Natural killer cell (primary cell): ENCODE results near the gene EFCAB10. TPM values are rescaled to one million over a fixed set of nuclear protein-coding genes. Genes with fewer than 3 reads are reported as not detected.
"Not testable (repeated sequence)": the region's sequence is repeated elsewhere in the genome, so short reads cannot be mapped to it uniquely, and the experiment has no call there.

Source experiments
- ATAC-seq, 3 donors: fragments of 150-1000 bp in 2 of 3; fragments of 200-7000 bp in 1 of 3; cut with Tn5 transposase; 1 replicate in 1 of 3; 2 replicates in 2 of 3; pipeline ENCODE4 v1.10.0; 2021; ENCODE audit warnings: mild to moderate bottlenecking in 2 of 3, moderate library complexity in 2 of 3
- DNase-seq, 2 donors: peaks; one replicate each; pipeline versions ENCODE4 v3.0.0 to v3.0.0-alpha.2; 2013 to 2021; ENCODE audit warnings: mixed read lengths in 1 of 2
- H3K27ac ChIP-seq: one replicate; pipeline ENCODE4 v1.5.1; 2013; ENCODE audit warnings: mild to moderate bottlenecking, low read length
- H3K27me3 ChIP-seq: one replicate; pipeline ENCODE4 v1.6.1; 2013; ENCODE audit warnings: low read length; ENCODE audit not compliant: control insufficient read depth, insufficient read depth
- H3K36me3 ChIP-seq: one replicate; pipeline ENCODE4 v1.6.1; 2013; ENCODE audit warnings: low read length; ENCODE audit not compliant: control insufficient read depth, insufficient read depth
- H3K4me1 ChIP-seq: one replicate; pipeline ENCODE4 v1.6.1; 2013; ENCODE audit warnings: low read length; ENCODE audit not compliant: control insufficient read depth, insufficient read depth
- H3K4me3 ChIP-seq: one replicate; pipeline ENCODE4 v1.5.1; 2013; ENCODE audit warnings: low read length
- H3K9me3 ChIP-seq: one replicate; pipeline ENCODE4 v1.6.1; 2013; ENCODE audit warnings: low read length; ENCODE audit not compliant: control insufficient read depth, insufficient read depth
- H3K27ac Mint-ChIP-seq, 2 donors: one replicate each; pipeline ENCODE4 v1.8.0; 2022; ENCODE audit warnings: mild to moderate bottlenecking in 2 of 2, mixed read lengths in 2 of 2, moderate library complexity in 1 of 2
- H3K27me3 Mint-ChIP-seq, 2 donors: one replicate each; pipeline ENCODE4 v1.8.0; 2022; ENCODE audit warnings: low read depth in 2 of 2, mixed read lengths in 2 of 2
- H3K36me3 Mint-ChIP-seq: one replicate; pipeline ENCODE4 v1.8.0; 2022; ENCODE audit warnings: mixed read lengths
- H3K4me1 Mint-ChIP-seq, 2 donors: one replicate each; pipeline ENCODE4 v1.8.0; 2022; ENCODE audit warnings: mixed read lengths in 2 of 2
- H3K4me3 Mint-ChIP-seq: one replicate; pipeline ENCODE4 v1.8.0; 2022; ENCODE audit warnings: mild to moderate bottlenecking, moderate library complexity, mixed read lengths
- H3K9me3 Mint-ChIP-seq, 2 donors: one replicate each; pipeline ENCODE4 v1.8.0; 2022; ENCODE audit warnings: mixed read lengths in 2 of 2
- WGBS: methylation state at CpG from one replicate; pipeline ENCODE4 v1.1.7; 2013; ENCODE audit warnings: missing lambda C conversion rate; ENCODE audit not compliant: insufficient coverage; 5-methylcytosine and 5-hydroxymethylcytosine counted together
- intact Hi-C: fragments of 100-400 bp; cut with micrococcal nuclease; formaldehyde crosslinking; loops from one replicate; pipeline ENCODE4 v1.14.2; 2022
- total RNA-seq, 4 donors: library from RNA; stranded (reverse); fragments of 120-200 nt in 1 of 4; gene quantifications; one replicate each; pipeline versions ENCODE4 v1.2.3 to v1.2.4, GENCODE V29; 2013 to 2022
- TF ChIP-seq, protein P1 (sequence below): fragments of 200-600 bp; IDR thresholded peaks from one replicate; pipeline ENCODE4 v1.8.0; 2022; ENCODE audit warnings: antibody characterized with exemption

EFCAB10 gene
- total RNA-seq, 3 donors from 2014 or later (not counting 1 experiment from before 2014, with no cell fraction given), result 0.43 to 1.9 TPM; not detected in 1

DNA sequence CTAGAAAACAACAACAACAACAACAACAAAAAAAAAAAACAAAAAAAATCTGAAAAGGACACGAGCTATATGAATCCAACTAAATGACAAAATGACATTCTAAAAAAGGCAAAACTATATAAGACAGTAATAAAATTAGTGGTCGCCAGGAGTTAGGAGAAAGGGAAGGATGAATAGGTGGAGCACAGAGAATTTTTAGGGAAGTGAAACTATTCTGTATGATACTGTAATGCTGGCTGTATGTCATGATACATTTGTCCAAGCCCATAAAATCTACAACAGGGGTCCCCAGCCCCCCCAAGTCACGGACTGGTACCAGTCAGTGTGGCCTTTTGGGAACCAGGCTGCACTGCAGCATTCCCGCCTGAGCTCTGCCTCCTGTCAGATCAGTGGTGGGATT, 56.5 kb downstream of the EFCAB10 start:
- Mint-ChIP-seq H3K27ac (peak overlapping the region in 1 of 2 donors; percentile 47), H3K4me1 (peaks cover 5 to 12% of the 10 kb centered on the region in 2 donors), H3K36me3 (no peaks in the 10 kb centered on the region), H3K9me3 (no peaks in the 10 kb centered on the region), H3K27me3 (no peaks in the 10 kb centered on the region), H3K4me3 (peak overlapping the region; percentile 55)
- TF ChIP-seq, protein P1, sequence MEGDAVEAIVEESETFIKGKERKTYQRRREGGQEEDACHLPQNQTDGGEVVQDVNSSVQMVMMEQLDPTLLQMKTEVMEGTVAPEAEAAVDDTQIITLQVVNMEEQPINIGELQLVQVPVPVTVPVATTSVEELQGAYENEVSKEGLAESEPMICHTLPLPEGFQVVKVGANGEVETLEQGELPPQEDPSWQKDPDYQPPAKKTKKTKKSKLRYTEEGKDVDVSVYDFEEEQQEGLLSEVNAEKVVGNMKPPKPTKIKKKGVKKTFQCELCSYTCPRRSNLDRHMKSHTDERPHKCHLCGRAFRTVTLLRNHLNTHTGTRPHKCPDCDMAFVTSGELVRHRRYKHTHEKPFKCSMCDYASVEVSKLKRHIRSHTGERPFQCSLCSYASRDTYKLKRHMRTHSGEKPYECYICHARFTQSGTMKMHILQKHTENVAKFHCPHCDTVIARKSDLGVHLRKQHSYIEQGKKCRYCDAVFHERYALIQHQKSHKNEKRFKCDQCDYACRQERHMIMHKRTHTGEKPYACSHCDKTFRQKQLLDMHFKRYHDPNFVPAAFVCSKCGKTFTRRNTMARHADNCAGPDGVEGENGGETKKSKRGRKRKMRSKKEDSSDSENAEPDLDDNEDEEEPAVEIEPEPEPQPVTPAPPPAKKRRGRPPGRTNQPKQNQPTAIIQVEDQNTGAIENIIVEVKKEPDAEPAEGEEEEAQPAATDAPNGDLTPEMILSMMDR, result no peak
- 57% methylated on average over 3 of the region's 4 CpGs for WGBS
- Histone ChIP-seq H3K4me1 (peaks cover 16% of the 10 kb centered on the region), H3K4me3 (no peak overlapping the region), H3K9me3 (no peaks in the 10 kb centered on the region), H3K27me3 (no peaks in the 10 kb centered on the region), H3K27ac (no peak overlapping the region), H3K36me3 (no peaks in the 10 kb centered on the region)
- no peak for ATAC-seq
- intact Hi-C loops, result no loop called here
- DNase-seq, result no peak

DNA sequence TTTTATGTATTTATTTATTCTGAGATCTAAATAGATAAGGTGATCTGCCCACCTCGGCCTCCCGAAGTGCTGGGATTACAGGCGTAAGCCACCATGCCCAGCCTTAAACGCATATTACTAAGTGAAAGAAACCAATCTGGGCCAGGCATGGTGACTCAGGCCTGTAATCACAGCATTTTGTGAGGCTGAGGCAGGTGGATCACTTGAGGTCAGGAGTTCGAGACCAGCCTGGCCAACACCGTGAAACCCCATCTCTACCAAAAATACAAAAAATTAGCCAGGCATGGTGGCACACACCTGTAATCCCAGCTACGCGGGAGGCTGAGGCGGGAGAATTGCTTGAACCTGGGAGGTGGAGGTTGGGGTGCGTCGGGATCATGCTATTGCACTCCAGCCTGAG, 56.9 kb downstream of the EFCAB10 start:
- peaks cover 16% of the 10 kb centered on the region for H3K4me1 ChIP-seq
- H3K36me3 ChIP-seq, H3K27me3 Mint-ChIP-seq, ATAC-seq, H3K4me3 ChIP-seq, H3K27ac Mint-ChIP-seq, H3K9me3 ChIP-seq, H3K36me3 Mint-ChIP-seq, H3K9me3 Mint-ChIP-seq, intact Hi-C loops, H3K27me3 ChIP-seq, H3K4me3 Mint-ChIP-seq, H3K27ac ChIP-seq, DNase-seq: not testable (repeated sequence)
- H3K4me1 Mint-ChIP-seq, result peaks cover 5 to 16% of the 10 kb centered on the region in 2 donors
- WGBS, result 88% methylated on average over 9 of the region's 11 CpGs

DNA sequence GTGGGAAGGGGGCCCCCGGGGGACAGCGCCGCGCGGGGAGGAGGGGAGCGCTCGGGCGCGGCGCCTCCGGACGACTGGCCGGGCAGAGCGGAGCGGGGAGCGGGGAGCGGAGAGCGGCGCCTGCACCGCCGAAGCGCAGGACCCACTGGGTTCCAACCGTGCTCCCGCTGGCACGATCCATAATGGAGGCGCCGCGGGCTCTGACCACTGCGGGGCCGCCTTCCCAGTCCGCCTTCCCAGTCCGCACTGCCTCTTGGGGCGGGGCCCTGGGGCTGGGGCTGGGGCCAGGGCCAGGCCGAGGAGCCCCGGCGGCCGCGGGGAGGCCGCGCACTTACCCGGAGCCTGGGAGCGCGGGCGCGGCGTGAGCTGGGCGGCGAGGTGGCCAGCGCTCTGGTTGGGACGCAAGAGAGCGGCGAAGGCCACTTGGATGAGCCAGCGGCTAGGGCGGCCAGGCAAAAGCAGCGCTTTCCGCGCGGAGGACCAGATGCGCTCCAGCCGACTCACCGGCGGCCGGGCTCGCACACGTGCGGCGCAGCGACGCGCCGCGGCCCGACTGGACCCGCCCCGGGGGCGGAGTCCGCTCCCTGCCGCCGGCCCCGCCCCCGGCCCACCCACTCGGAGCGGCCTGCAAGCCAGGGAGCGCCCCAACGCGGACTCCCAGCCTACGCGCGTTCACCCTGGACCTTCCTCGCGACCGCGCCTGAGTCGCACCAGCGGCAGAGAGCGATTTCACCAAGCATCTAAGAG, 59.4 kb downstream of the EFCAB10 start, which contains the start of gene PUS7:
Gene PUS7, minus strand, starts transcription at position 555 of the 747 bp plus-strand sequence. CDS start 13,759 bp downstream, outside the sequence.
- Mint-ChIP-seq H3K27ac (peak within 1 kb of the TSS; percentile 67 to 87), H3K36me3 (no peaks in the 10 kb centered on the region), H3K4me1 (peaks cover 5 to 17% of the 10 kb centered on the region in 2 donors), H3K27me3 (no peaks in the 10 kb centered on the region), H3K9me3 (no peaks in the 10 kb centered on the region), H3K4me3 (peak within 1 kb of the TSS; percentile 95)
- H3K27me3 ChIP-seq, result no peaks in the 10 kb centered on the region
- H3K4me1 ChIP-seq, result peaks cover 16% of the 10 kb centered on the region
- no peaks in the 10 kb centered on the region for H3K9me3 ChIP-seq
- no peaks in the 10 kb centered on the region for H3K36me3 ChIP-seq
- DNase-seq, result peak; percentile 65 to 92
- H3K4me3 ChIP-seq, result peak within 1 kb of the TSS; percentile 50
- peak; percentile 96 to 97 (median 97) for ATAC-seq
- under 1% methylated on average over 96 of the region's 96 CpGs for WGBS
- TF ChIP-seq, protein P1, result no peak
- peak within 1 kb of the TSS; percentile 71 for H3K27ac ChIP-seq
- intact Hi-C loops, result no loop called here

DNA sequence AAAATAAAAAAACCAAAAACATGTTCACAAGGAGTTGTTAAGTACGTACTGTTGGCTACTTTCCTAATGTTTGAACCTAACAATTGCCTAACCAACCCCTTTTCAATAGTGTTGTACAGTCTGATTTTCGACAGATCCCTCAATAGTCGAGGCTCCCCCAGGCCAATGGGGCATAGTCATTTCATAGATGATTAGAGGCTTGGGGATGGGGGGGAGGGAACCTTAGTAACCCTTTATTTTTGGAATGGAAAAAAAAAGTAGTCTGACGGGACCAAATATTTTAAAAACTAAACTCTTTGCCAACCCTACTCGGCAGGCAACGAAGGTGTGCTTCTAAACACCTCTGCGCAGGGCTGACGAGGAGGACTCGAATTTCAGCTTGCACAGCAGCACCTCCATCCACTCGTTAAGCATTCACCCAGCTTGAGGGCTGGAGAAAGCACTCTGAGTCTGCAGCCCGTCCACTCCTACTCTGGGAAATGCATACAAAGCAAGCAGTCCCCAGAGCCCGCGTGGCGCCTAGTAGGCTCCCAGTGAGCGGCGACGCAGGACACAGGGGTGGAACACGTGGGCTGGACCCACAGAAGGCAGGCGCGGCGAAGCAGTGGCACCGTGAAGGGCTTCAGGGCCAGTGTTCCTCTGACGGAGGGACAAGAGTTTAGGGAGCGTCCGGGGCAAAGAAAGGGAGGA, 60.1 kb downstream of the EFCAB10 start:
- no peaks in the 10 kb centered on the region for H3K27me3 Mint-ChIP-seq
- peaks cover 5 to 17% of the 10 kb centered on the region in 2 donors for H3K4me1 Mint-ChIP-seq
- peak; percentile 19 to 40 (median 25) for ATAC-seq
- H3K4me1 ChIP-seq, result peaks cover 16% of the 10 kb centered on the region
- H3K4me3 ChIP-seq, result peak overlapping the region; percentile 50
- no peaks in the 10 kb centered on the region for H3K9me3 ChIP-seq
- H3K27ac ChIP-seq, result no peak overlapping the region
- 14% methylated on average over 24 of the region's 25 CpGs for WGBS
- H3K27ac Mint-ChIP-seq, result peak overlapping the region in 1 of 2 donors; percentile 87
- no peaks in the 10 kb centered on the region for H3K36me3 Mint-ChIP-seq
- peak overlapping the region; percentile 95 for H3K4me3 Mint-ChIP-seq
- H3K9me3 Mint-ChIP-seq, result no peaks in the 10 kb centered on the region
- H3K36me3 ChIP-seq, result no peaks in the 10 kb centered on the region
- DNase-seq, result peak; percentile 20 to 52
- TF ChIP-seq, protein P1, result no peak
- intact Hi-C loops, result no loop called here
- no peaks in the 10 kb centered on the region for H3K27me3 ChIP-seq

DNA sequence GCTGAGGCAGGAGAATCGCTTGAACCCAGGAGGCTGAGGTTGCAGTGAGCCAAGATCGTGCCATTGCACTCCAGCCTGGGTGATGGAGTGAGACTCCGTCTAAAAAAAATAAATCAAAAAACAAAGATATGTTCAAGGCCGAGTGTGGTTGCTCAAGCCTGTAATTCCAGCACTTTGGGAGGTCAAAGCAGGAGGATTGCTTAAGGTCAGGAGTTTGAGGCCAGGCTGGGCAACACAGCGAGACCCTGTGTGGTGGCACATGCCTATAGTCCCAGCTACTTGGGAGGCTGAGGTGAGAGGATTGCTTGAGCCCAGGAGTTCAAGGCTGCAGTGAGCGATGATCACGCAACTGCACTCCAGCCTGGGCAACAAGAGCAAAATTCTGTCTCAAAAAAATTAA, 60.7 kb downstream of the EFCAB10 start:
- H3K27me3 ChIP-seq, H3K9me3 Mint-ChIP-seq, H3K9me3 ChIP-seq, DNase-seq, H3K36me3 ChIP-seq, H3K4me3 ChIP-seq, H3K27me3 Mint-ChIP-seq, ATAC-seq, H3K4me3 Mint-ChIP-seq, intact Hi-C loops, H3K27ac Mint-ChIP-seq, H3K36me3 Mint-ChIP-seq, H3K27ac ChIP-seq: not testable (repeated sequence)
- peaks cover 5 to 17% of the 10 kb centered on the region in 2 donors for H3K4me1 Mint-ChIP-seq
- peaks cover 16% of the 10 kb centered on the region for H3K4me1 ChIP-seq
- WGBS, result 92% methylated on average over 7 of the region's 7 CpGs
